C4-2B (cell line): ENCODE results near the gene BRD7.

ENCODE experiments used
- H3K27ac ChIP-seq: fragments of 450-650 bp; 2 replicates; pipeline ENCODE4 v1.5.1; 2017
- CTCF ChIP-seq: fragments of 450-650 bp; conservative IDR thresholded peaks from 2 replicates; pipeline ENCODE4 v1.5.1; 2017; ENCODE audit warnings: mild to moderate bottlenecking
- ZFX ChIP-seq: fragments of 450-650 bp; IDR thresholded peaks from 2 replicates; pipeline ENCODE4 v1.6.1; 2017

Gene BRD7

GRCh38 chr16:50295541-50296132, 73.2 kb downstream of the BRD7 start:
- TF ChIP-seq CTCF: no peak
- no peak overlapping the region for H3K27ac ChIP-seq

- TF ChIP-seq CTCF (no peak), ZFX (no peak)
- no peak overlapping the region for H3K27ac ChIP-seq
Observed at GRCh38 chr16:50294955-50295354, 73.8 kb downstream of the BRD7 start.

GRCh38 chr16:50293994-50294855, 74.6 kb downstream of the BRD7 start:
- H3K27ac ChIP-seq: no peak overlapping the region
- TF ChIP-seq ZFX (no peak), CTCF (no peak)

- H3K27ac ChIP-seq: no peak overlapping the region
- TF ChIP-seq ZFX (no peak), CTCF (no peak)
Observed at GRCh38 chr16:50293041-50293783, 75.6 kb downstream of the BRD7 start.

GRCh38 chr16:50292566-50292948, 76.2 kb downstream of the BRD7 start:
- no peak overlapping the region for H3K27ac ChIP-seq
- TF ChIP-seq ZFX: no peak
- no peak for TF ChIP-seq CTCF

- H3K27ac ChIP-seq: no peak overlapping the region
- TF ChIP-seq ZFX: no peak
- no peak for TF ChIP-seq CTCF
Observed at GRCh38 chr16:50291719-50292565, 76.8 kb downstream of the BRD7 start.
